GM12878 (cell line): Measurements from ENCODE around the gene ABCC3. TPM values are rescaled to one million over a fixed set of nuclear protein-coding genes. Genes with fewer than 3 reads are reported as not detected.

Source experiments
- BCL11A ChIP-seq: IDR thresholded peaks from 2 replicates; pipeline ENCODE4 v1.6.1; 2011; ENCODE audit warnings: low read depth, low read length
- BMI1 ChIP-seq: fragments of 450-650 bp; IDR thresholded peaks from 2 replicates; pipeline ENCODE4 v1.6.1; 2016; ENCODE audit warnings: mild to moderate bottlenecking, moderate library complexity, borderline replicate concordance
- BRCA1 ChIP-seq: IDR thresholded peaks from 2 replicates; pipeline ENCODE4 v1.6.1; 2011; ENCODE audit warnings: low read depth, low read length, improper control_type of control experiment
- EP300 ChIP-seq, 2 experiments: fragments of 150-350 bp in 1 of 2; IDR thresholded peaks; 2 replicates each; pipeline ENCODE4 v1.6.1; 2011 to 2012; ENCODE audit warnings: low read depth in 2 of 2, low read length in 2 of 2, borderline replicate concordance in 1 of 2, improper control_type of control experiment in 1 of 2, inconsistent platforms in 1 of 2; ENCODE audit not compliant: control insufficient read depth in 1 of 2
- IKZF2 ChIP-seq, 2 experiments: fragments of 450-650 bp; IDR thresholded peaks; 2 replicates each; pipeline ENCODE4 v1.6.1; 2017; ENCODE audit warnings: mild to moderate bottlenecking in 2 of 2, moderate library complexity in 2 of 2
- IRF4 ChIP-seq: IDR thresholded peaks from 2 replicates; pipeline ENCODE4 v1.6.1; 2011; ENCODE audit warnings: low read depth, low read length
- JUNB ChIP-seq: IDR thresholded peaks from 2 replicates; pipeline ENCODE4 v1.6.1; 2016; ENCODE audit warnings: antibody characterized with exemption, mild to moderate bottlenecking
- KAT2A ChIP-seq: conservative IDR thresholded peaks from 2 replicates; pipeline ENCODE4 v1.6.1; 2011; ENCODE audit warnings: low read depth, low read length; ENCODE audit not compliant: control insufficient read depth
- KDM1A ChIP-seq: fragments of 200-600 bp; sonication (generic); IDR thresholded peaks from 2 replicates; pipeline ENCODE4 v1.6.1; 2016; ENCODE audit warnings: borderline replicate concordance
- MXI1 ChIP-seq: fragments of 150-350 bp; IDR thresholded peaks from 2 replicates; pipeline ENCODE4 v1.6.1; 2011; ENCODE audit warnings: low read depth, mild to moderate bottlenecking, inconsistent platforms, low read length, improper control_type of control experiment
- NFXL1 ChIP-seq: fragments of 450-650 bp; IDR thresholded peaks from 2 replicates; pipeline ENCODE4 v1.6.1; 2017; ENCODE audit warnings: antibody characterized with exemption, mild to moderate bottlenecking, borderline replicate concordance
- NR2C1 ChIP-seq: fragments of 450-650 bp; IDR thresholded peaks from 2 replicates; pipeline ENCODE4 v1.6.1; 2017; ENCODE audit warnings: antibody characterized with exemption, mild to moderate bottlenecking, moderate library complexity
- NR2F1 ChIP-seq: fragments of 450-650 bp; conservative IDR thresholded peaks from 2 replicates; pipeline ENCODE4 v1.6.1; 2017; ENCODE audit warnings: mild to moderate bottlenecking
- POLR2AphosphoS2 ChIP-seq: IDR thresholded peaks from 2 replicates; pipeline ENCODE4 v1.6.1; 2011; ENCODE audit warnings: low read depth, mild to moderate bottlenecking, low read length, improper control_type of control experiment, moderate library complexity
- RB1 ChIP-seq: fragments of 450-650 bp; formaldehyde crosslinking; IDR thresholded peaks from 2 replicates; pipeline ENCODE4 v1.6.1; 2017; ENCODE audit warnings: mild to moderate bottlenecking, borderline replicate concordance
- SRF ChIP-seq, 2 experiments: IDR thresholded peaks; 2 replicates each; pipeline ENCODE4 v1.6.1; 2011; ENCODE audit warnings: low read depth in 2 of 2, low read length in 2 of 2, mild to moderate bottlenecking in 1 of 2, moderate library complexity in 1 of 2
- STAT1 ChIP-seq: fragments of 450-650 bp; conservative IDR thresholded peaks from 2 replicates; pipeline ENCODE4 v1.6.1; 2014; ENCODE audit warnings: antibody characterized with exemption, mild to moderate bottlenecking
- ZNF207 ChIP-seq: fragments of 450-650 bp; IDR thresholded peaks from 2 replicates; pipeline ENCODE4 v1.6.1; 2014; ENCODE audit warnings: antibody characterized with exemption, mild to moderate bottlenecking, borderline replicate concordance
- polyA plus RNA-seq, 11 experiments: library from polyadenylated mRNA; depleted of rRNA in 4 of 11; unstranded in 6 of 11; stranded (reverse) in 5 of 11; fragments of >200 nt; fragmentation: Nextera tagmentation in 4 of 11; fragmentation: Illumina TruSeq in 1 of 11; extraction: Ambion mirVana in 4 of 11; extraction: Trizol in 1 of 11; gene quantifications; 1 replicate in 1 of 11; 2 replicates in 10 of 11; pipeline versions ENCODE4 v1.2.1 to v1.2.3, GENCODE V29; 2011 to 2016; ENCODE audit warnings: inconsistent platforms in 2 of 11, missing spikeins in 2 of 11, low read depth in 1 of 11
- total RNA-seq, 4 experiments: library from RNA; depleted of rRNA in 3 of 4; stranded (reverse); fragments of >200 nt in 3 of 4; fragmentation: Illumina TruSeq in 1 of 4; extraction: Trizol in 1 of 4; gene quantifications; 2 replicates each; pipeline versions ENCODE4 v1.2.1 to v1.2.3, GENCODE V29; 2013 to 2021
- TF ChIP-seq, protein P1 (sequence below): IDR thresholded peaks from 2 replicates; pipeline ENCODE4 v1.6.1; 2012; ENCODE audit warnings: low read depth, low read length, improper control_type of control experiment
- TF ChIP-seq, protein P2 (sequence below): fragments of 450-650 bp; IDR thresholded peaks from 2 replicates; pipeline ENCODE4 v1.6.1; 2016; ENCODE audit warnings: mild to moderate bottlenecking, moderate library complexity, borderline replicate concordance
- TF ChIP-seq, protein P3 (sequence below): fragments of 450-650 bp; IDR thresholded peaks from 2 replicates; pipeline ENCODE4 v1.6.1; 2017; ENCODE audit warnings: low read depth, mild to moderate bottlenecking, moderate library complexity
- TF ChIP-seq, protein P4 (sequence below): IDR thresholded peaks from 2 replicates; pipeline ENCODE4 v1.6.1; 2011; ENCODE audit warnings: borderline replicate concordance, low read depth, mild to moderate bottlenecking, moderate library complexity, mixed read lengths, low read length; ENCODE audit not compliant: insufficient read depth; ENCODE audit errors: extremely low read length

The ABCC3 gene
- total and polyA plus RNA-seq, 10 of the 15 experiments (the other 5 are each of a cell fraction or from before 2014, with no cell fraction given) = 0.21 to 2.3 (median 0.71) TPM; not detected in 6

DNA sequence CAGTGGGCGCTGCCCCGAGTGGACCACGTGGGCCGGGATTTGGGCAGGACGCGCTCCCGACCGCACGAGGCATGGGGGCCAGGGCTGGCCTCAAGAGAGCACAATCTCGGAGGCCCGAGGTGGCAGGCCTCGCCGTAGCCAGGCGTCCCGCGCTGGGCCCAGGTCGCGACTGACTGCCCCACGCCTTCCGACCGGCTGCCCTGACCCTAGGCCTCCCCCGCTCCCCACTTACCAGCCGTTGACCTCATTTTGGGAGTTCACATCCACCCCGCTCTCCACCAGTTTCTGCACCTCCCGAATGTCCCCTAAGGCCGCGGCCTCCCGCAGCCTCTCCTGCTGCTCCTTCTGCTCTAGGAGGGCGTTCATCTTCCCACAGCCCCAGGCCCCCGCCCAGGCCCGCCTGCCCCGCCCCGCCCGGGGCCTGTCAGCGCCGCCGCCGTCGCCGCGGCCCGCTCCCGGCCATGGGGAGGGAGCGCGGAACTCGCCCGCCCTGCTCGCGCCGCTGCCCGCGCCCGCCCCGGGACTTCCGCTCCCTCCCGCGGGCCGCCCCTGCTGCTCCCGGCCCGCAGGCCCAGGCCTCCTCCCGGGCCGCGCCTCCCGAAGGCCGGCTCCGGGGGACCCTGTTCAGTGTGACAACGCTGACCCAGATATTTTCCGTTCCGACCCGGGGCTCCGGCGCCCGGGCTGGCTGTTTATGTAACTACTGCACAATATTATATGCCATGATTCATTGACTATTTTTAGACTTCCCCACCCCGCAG is 72.8 kb downstream of the ABCC3 start, which contains the start of gene ANKRD40 (continued):
- 0 out of 4 replicates have a peak, but pooled peaks of 1 of the 2 experiments have one; percentile 9 for TF ChIP-seq EP300 (IDR thresholded peaks at IDR 0.05; ENCODE audit: borderline replicate concordance in 1 of 2, control insufficient read depth in 1 of 2, low read depth in 2 of 2, low read length in 2 of 2)
- peak; percentile 74; the same call in 1 of the 2 replicates for TF ChIP-seq STAT1
- no peak for TF ChIP-seq NFXL1
- TF ChIP-seq, protein P1, sequence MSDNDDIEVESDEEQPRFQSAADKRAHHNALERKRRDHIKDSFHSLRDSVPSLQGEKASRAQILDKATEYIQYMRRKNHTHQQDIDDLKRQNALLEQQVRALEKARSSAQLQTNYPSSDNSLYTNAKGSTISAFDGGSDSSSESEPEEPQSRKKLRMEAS = peak; percentile 68
- TF ChIP-seq MXI1 = peak; percentile 77; the same call in 1 of the 2 replicates
- TF ChIP-seq POLR2AphosphoS2 = peak; percentile 47
- no peak for TF ChIP-seq KAT2A
- TF ChIP-seq, protein P2, sequence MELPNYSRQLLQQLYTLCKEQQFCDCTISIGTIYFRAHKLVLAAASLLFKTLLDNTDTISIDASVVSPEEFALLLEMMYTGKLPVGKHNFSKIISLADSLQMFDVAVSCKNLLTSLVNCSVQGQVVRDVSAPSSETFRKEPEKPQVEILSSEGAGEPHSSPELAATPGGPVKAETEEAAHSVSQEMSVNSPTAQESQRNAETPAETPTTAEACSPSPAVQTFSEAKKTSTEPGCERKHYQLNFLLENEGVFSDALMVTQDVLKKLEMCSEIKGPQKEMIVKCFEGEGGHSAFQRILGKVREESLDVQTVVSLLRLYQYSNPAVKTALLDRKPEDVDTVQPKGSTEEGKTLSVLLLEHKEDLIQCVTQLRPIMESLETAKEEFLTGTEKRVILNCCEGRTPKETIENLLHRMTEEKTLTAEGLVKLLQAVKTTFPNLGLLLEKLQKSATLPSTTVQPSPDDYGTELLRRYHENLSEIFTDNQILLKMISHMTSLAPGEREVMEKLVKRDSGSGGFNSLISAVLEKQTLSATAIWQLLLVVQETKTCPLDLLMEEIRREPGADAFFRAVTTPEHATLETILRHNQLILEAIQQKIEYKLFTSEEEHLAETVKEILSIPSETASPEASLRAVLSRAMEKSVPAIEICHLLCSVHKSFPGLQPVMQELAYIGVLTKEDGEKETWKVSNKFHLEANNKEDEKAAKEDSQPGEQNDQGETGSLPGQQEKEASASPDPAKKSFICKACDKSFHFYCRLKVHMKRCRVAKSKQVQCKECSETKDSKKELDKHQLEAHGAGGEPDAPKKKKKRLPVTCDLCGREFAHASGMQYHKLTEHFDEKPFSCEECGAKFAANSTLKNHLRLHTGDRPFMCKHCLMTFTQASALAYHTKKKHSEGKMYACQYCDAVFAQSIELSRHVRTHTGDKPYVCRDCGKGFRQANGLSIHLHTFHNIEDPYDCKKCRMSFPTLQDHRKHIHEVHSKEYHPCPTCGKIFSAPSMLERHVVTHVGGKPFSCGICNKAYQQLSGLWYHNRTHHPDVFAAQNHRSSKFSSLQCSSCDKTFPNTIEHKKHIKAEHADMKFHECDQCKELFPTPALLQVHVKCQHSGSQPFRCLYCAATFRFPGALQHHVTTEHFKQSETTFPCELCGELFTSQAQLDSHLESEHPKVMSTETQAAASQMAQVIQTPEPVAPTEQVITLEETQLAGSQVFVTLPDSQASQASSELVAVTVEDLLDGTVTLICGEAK = peak; percentile 91
- 0 out of 2 replicates have a peak, but pooled peaks have one; percentile 21 for TF ChIP-seq IRF4
- peak; percentile 63; the same call in 1 of the 2 replicates for TF ChIP-seq ZNF207
- no peak for TF ChIP-seq KDM1A
- TF ChIP-seq, protein P3, sequence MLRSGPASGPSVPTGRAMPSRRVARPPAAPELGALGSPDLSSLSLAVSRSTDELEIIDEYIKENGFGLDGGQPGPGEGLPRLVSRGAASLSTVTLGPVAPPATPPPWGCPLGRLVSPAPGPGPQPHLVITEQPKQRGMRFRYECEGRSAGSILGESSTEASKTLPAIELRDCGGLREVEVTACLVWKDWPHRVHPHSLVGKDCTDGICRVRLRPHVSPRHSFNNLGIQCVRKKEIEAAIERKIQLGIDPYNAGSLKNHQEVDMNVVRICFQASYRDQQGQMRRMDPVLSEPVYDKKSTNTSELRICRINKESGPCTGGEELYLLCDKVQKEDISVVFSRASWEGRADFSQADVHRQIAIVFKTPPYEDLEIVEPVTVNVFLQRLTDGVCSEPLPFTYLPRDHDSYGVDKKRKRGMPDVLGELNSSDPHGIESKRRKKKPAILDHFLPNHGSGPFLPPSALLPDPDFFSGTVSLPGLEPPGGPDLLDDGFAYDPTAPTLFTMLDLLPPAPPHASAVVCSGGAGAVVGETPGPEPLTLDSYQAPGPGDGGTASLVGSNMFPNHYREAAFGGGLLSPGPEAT = 0 out of 2 replicates have a peak, but pooled peaks have one; percentile 53
- TF ChIP-seq NR2C1 = peak; percentile 79
- TF ChIP-seq, protein P4, sequence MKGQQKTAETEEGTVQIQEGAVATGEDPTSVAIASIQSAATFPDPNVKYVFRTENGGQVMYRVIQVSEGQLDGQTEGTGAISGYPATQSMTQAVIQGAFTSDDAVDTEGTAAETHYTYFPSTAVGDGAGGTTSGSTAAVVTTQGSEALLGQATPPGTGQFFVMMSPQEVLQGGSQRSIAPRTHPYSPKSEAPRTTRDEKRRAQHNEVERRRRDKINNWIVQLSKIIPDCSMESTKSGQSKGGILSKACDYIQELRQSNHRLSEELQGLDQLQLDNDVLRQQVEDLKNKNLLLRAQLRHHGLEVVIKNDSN = peak; percentile 75
- TF ChIP-seq SRF (IDR thresholded peaks at IDR 0.05; ENCODE audit: low read depth in 2 of 2, low read length in 2 of 2) = peak in 1 of 2 experiments; percentile 83; a peak in 2 of 4 replicates
- no peak for TF ChIP-seq BRCA1
- TF ChIP-seq BCL11A = no peak
- TF ChIP-seq BMI1 = no peak
- peak in 1 of 2 experiments; percentile 40; a peak in 2 of 4 replicates for TF ChIP-seq IKZF2 (IDR thresholded peaks at IDR 0.05)
- TF ChIP-seq JUNB = peak; percentile 44
- TF ChIP-seq NR2F1 = peak; percentile 65
- TF ChIP-seq RB1 = peak; percentile 94; the same call in 1 of the 2 replicates
